Kidney glomerular epithelial cell (primary cell): Measurements from ENCODE around the gene RAP1GAP2.

Source experiments
- DNase-seq: peaks from one replicate; lab custom pipeline; 2025; lab: John Stamatoyannopoulos, UW

RAP1GAP2 gene

GRCh38 chr17:2947996-2948550, 151.8 kb downstream of the RAP1GAP2 start:
- no peak for DNase-seq

DNA sequence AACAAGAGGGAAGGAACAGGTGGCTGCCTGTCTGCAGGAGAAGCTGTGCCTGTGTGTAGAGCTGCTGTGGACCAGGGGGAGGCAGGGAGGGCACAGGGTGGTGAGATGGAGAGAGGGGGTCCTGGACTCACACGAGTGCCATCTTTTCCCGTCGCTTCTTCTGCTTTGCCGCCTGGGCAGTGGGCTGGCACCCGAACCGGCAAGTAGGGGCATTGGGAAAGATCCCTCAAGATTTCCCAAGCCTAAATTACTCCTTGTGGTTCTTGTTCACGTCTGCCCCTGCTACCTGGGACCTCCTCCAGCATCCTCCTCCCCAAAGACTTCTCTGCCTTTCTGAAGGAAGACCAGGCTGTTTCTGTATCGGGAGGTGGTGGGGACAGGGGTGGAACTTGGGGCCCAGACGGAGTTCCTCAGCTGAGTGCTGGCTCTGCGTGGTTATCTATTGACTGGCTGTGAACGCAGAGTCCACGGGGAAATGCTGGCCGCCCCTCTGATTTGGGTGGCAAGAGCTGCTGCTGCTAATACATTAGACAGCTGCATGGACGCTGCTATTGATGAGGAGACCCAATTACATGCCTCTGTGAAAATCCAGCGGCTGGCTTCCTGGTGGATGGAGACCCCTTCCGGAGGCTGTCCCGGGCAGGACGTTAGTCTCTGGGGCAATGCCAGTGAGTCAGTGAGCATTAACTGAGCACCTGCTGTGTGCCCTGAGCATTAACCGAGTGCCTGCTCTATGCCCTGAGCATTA, 152.7 kb downstream of the RAP1GAP2 start:
- no peak for DNase-seq

DNA sequence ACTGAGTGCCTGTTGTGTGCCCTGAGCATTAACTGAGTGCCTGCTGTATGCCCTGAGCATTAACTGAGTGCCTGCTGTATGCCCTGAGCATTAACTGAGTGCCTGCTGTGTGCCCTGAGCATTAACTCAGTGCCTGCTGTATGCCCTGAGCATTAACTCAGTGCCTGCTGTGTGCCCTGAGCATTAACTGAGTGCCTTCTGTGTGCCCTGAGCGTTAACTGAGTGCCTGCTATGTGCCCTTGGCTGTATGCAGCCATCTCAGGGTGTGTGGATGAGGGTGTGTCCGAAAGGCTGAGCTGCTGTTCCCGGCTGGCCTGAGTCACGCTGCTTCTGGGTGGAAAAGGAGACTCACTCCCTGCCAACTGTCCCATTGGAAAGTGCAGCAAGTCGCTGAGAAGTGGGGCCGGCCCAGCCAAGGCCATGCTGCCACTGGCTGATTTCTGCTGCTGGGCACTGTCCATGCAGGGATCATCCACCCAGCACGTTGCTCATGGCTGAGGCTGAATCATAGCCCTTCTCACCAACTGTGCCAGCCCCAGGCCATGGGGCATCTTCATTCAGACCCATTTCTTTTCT, 153.3 kb downstream of the RAP1GAP2 start:
- no peak for DNase-seq

DNA sequence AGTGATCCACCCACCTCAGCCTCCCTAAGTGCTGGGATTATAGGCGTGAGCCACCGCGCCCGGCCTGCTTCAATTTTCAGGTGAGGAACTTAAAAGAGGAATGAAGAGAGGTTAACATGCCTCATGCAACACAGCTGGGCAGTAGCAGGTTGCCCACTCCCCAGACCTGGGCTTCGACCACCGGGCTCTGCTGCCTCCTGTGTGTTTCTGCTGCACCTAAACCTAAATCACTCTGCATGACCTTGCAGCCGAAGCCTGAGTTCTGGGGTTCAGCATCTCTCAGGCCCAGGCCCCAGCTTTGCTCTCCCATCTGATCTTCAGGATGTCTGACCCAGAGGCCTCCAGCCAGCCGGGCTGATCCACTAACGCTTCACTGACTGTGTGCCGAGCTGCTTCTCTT, 154.6 kb downstream of the RAP1GAP2 start:
- DNase-seq: no peak

DNA sequence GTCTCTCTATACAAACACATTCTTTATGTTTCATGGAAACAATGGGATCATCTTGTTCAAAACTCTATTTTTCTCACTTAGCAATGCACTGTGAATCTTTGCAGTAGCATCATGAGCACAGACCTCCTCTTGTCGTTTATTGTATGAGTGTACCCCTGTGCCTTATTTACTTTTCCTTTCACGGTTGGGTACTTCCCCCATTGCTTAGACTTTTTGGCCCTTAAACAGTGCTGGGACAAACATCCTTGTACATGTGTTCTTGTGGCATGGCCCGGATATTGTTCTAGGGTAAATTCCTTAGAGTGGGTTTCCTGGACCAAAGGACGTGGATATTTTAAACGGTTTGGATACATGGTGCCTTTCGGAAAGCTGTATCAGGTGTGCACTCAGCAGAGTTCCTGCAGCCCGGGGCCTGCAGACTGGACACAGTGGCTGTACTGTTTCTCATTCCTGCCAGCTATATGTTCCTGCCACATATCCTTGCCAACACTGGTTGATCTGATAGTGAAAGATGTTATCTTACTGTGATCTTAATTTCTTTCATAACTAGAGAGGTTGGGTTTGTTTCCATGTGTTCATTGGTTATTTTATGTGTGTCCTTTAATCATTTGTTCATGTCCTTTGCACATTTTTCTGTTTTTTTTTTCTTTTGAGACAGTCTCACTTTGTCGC, 156.1 kb downstream of the RAP1GAP2 start:
- peak; percentile 23 for DNase-seq

GRCh38 chr17:2954898-2955445, 158.7 kb downstream of the RAP1GAP2 start:
- peak; percentile 99 for DNase-seq

- DNase-seq: no peak
These were observed 159.8 kb downstream of the RAP1GAP2 start for GRCh38 chr17:2955931-2956582.

DNA sequence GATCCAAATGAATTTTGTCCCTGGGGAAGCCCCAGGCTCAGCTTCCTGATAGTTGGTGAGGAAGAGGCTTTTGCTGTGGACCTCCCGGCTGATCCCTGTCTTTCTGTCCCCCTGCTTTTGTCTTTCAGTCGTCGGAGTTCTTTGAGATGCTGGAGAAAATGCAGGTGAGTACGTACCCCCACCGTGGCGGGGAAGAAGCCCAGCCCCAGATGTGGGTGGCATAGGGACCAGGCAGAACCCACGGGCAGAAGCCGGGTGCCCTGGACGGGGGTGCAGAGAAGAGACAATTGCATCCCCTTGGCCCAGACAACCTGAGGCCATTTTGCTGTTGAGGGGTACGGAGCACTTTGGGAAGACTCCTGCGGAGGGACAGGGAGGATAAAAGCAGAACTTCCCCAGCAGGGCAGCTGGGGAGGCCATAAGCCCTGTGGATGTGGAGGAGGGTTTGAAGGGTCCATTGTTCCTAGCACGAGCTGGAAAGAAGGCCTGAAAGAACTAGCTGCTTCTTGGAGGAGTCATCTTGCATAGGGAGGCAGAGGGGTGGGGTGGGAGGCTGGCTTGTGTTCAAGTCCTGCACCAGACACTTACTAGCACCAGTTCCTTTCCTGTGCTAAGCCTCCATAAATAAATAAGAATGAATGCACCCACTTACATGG, 161.5 kb downstream of the RAP1GAP2 start:
- DNase-seq: no peak

- no peak for DNase-seq
These were observed 162.5 kb downstream of the RAP1GAP2 start for GRCh38 chr17:2958706-2959222.

DNA sequence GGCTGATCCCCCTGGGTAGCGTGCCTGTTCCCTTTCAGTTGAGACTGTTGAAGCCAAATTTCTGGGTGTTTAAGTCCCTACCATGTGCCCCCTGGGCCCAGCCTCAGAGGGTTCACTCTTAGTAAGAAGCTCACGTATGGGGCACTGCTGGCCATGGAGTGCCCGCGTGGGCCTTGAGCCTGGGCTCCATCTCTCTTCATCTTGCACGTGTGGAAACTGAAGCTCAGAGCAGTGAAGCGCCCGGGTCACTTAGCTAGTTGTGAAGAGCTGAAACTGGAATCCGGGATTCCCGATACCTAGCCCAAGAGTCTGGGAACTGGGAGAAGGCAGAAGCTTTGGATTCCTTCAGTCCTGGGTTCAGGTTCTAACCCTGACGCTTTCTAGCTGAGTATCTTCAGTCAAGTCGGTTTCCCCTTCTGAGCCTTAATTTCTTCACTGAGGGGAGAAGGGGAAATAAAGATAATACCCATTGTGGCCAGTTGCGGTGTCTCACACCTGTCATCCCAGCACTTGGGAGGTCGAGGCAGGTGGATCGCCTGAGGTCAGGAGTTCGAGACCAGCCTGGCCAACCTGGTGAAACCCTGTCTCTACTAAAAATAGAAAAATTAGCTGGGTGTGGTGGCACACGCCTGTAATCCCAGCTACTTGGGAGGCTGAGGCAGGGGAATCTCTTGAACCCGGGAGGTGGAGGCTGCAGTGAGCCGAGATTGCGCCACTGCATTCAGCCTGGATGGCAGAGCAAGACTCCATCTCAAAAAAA, 163.3 kb downstream of the RAP1GAP2 start:
- DNase-seq: no peak

DNA sequence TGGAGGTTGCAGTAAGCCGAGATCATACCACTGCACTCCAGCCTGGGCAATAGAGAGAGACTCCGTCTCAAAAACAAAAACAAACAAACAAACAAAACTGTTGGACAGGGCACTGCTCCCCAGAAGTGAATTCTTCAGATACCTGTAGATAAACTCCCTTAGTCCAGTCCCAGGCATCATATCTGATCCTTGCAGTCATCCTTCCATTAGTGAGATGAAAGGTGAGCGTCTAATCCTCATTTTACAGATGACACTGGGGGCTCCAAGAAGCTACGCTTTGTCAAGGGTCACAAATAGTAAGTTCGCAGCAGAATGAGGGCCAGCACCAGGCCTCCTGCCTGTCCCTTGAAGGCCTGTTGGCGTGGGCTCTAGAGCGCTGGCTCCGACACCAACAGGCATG, 165.2 kb downstream of the RAP1GAP2 start:
- no peak for DNase-seq

GRCh38 chr17:2962236-2962635, 166.0 kb downstream of the RAP1GAP2 start:
- no peak for DNase-seq

- no peak for DNase-seq
These were observed 166.5 kb downstream of the RAP1GAP2 start for GRCh38 chr17:2962729-2963128.

DNA sequence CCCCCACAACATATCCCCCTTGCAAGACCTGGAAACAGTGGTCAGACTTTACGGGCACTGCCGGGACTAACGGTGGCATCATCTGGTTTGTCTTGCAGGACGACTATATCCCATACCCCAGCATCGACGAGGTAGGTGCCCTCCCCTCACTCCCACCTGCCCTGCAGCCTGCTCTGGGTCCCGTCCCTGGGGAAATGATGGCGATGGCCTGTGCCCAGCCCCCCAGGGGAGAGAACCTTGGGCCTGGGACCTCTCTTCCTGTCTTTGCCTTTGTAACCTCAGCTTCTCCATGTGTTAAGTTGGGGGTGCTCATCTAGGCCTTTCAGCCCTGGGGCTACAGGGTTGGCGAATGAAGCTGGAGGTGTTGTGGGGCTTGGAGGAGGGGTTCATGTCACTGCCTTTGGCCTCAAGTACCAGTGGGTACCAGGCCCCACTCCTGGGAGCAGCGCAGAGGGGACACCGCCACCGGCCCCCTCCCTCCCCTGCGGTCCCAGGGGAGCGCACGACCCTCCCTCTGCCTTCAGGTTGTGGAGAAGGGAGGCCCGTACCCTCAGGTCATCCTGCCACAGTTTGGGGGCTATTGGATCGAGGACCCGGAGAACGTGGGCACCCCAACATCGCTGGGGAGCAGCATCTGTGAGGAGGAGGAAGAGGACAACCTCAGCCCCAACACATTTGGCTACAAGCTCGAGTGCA, 167.2 kb downstream of the RAP1GAP2 start:
- DNase-seq: no peak

- no peak for DNase-seq
These were observed 167.8 kb downstream of the RAP1GAP2 start for GRCh38 chr17:2964028-2964356.

GRCh38 chr17:2964370-2964769, 168.1 kb downstream of the RAP1GAP2 start:
- no peak for DNase-seq

DNA sequence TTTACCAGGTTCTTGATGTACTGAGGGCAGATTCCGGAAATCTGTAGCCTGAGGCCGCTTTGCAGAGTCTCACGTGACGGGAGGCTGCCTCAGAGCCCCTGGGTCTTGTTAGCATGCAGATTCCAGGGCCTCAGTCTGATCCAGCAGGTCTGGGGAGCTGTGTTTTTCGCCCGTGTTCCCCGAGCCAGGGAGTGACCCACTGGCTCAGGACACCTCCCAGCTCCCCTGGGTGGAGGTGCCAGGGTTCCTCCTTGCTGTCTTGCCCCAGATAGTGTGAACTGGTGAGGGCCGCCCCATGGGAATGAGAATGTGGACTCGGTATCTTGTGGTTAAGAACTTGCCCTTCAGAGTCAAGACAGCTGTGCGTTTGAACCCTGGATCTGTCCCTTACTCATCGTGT, 168.6 kb downstream of the RAP1GAP2 start:
- DNase-seq: no peak

- DNase-seq: peak; percentile 24
These were observed 169.7 kb downstream of the RAP1GAP2 start for GRCh38 chr17:2965621-2966595.

GRCh38 chr17:2967515-2967914, 171.3 kb downstream of the RAP1GAP2 start:
- no peak for DNase-seq
